IMR-90 (cell line): ENCODE results near the gene ABHD16B.
A peak's percentile ranks its signal among the peaks of the same experiment; 100 is the strongest.

ENCODE experiments used
- BHLHE40 ChIP-seq: fragments of 150-350 bp; IDR thresholded peaks from 2 replicates; pipeline ENCODE4 v1.6.1; 2016; ENCODE audit warnings: mild to moderate bottlenecking, low read depth, low read length
- CEBPB ChIP-seq: IDR thresholded peaks from 2 replicates; pipeline ENCODE4 v1.6.1; 2012; ENCODE audit warnings: low read depth, low read length, improper control_type of control experiment
- FOS ChIP-seq: fragments of 150-350 bp; IDR thresholded peaks from 2 replicates; pipeline ENCODE4 v1.6.1; 2016; ENCODE audit warnings: low read depth, low read length
- MAFK ChIP-seq: IDR thresholded peaks from 2 replicates; pipeline ENCODE4 v1.6.1; 2012; ENCODE audit warnings: low read depth, low read length, improper control_type of control experiment
- MAZ ChIP-seq: IDR thresholded peaks from 2 replicates; pipeline ENCODE4 v1.6.1; 2012; ENCODE audit warnings: low read depth, mild to moderate bottlenecking, low read length, improper control_type of control experiment, moderate library complexity, borderline replicate concordance
- MXI1 ChIP-seq: IDR thresholded peaks from 2 replicates; pipeline ENCODE4 v1.6.1; 2012; ENCODE audit warnings: low read depth, mild to moderate bottlenecking, low read length, moderate library complexity, borderline replicate concordance
- NFE2L2 ChIP-seq: fragments of 150-350 bp; IDR thresholded peaks from 2 replicates; pipeline ENCODE4 v1.6.1; 2016; ENCODE audit warnings: low read depth, mild to moderate bottlenecking, low read length
- POLR2A ChIP-seq: IDR thresholded peaks from 2 replicates; pipeline ENCODE4 v1.6.1; 2012; ENCODE audit warnings: mild to moderate bottlenecking, low read depth, low read length
- RCOR1 ChIP-seq: IDR thresholded peaks from 2 replicates; pipeline ENCODE4 v1.6.1; 2012; ENCODE audit warnings: mild to moderate bottlenecking, low read length, improper control_type of control experiment; ENCODE audit not compliant: insufficient replicate concordance
- RFX5 ChIP-seq: IDR thresholded peaks from 2 replicates; pipeline ENCODE4 v1.8.0; 2012; ENCODE audit warnings: low read depth, mild to moderate bottlenecking, low read length, moderate library complexity
- SMC3 ChIP-seq: fragments of 150-350 bp; IDR thresholded peaks from 2 replicates; pipeline ENCODE4 v1.6.1; 2016; ENCODE audit warnings: low read depth, mild to moderate bottlenecking, antibody characterized with exemption, low read length, moderate library complexity
- TF ChIP-seq, protein P1 (sequence below): fragments of 150-350 bp; IDR thresholded peaks from 2 replicates; pipeline ENCODE4 v1.6.1; 2016; ENCODE audit warnings: low read depth, mild to moderate bottlenecking, low read length, moderate library complexity, borderline replicate concordance
- TF ChIP-seq, protein P2 (sequence below): conservative IDR thresholded peaks from 2 replicates; pipeline ENCODE4 v1.5.1; 2012; ENCODE audit warnings: mild to moderate bottlenecking, low read depth, low read length, improper control_type of control experiment
- TF ChIP-seq, protein P3 (sequence below): fragments of 150-350 bp; IDR thresholded peaks from 2 replicates; pipeline ENCODE4 v1.6.1; 2017; ENCODE audit warnings: mild to moderate bottlenecking, antibody characterized with exemption, low read length, low read depth

DNA sequence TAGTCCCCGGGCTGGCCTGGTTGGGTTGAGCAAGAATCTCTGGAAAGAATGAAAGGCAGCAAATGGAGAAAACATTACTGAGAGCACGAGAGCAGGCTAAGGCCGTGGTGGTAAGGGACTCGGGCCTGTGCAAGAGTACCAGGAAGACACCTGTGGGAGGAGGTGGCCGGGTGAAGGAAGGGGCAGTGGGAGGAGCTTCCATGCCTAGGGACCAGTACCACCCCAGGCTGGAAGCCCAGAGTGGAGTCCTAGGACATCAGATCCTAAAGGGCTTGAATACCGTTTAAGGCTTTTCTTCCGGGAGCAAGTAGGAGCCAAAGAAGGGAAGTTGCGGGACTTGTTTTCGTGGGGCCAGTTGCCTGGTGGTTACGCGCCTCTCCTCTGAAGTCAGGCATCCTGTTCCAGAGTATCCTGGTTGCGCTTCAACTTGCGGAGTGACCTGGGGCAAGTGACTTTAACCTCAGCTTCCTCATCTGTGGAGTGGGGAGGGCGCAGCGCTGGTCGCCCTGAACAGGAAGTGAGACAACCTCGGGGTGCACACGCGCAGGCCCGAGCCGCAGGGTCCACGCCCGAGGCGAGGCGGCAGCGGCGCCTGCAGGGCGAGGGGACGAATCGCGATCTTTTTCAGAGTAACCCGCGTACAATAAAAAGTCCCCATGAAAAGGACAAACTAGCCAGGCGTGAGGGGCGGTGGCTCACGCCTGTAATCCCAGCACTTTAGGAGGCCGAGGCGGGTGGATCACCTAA lies 2.7 kb downstream of the ABHD16B start:
- TF ChIP-seq, protein P1, sequence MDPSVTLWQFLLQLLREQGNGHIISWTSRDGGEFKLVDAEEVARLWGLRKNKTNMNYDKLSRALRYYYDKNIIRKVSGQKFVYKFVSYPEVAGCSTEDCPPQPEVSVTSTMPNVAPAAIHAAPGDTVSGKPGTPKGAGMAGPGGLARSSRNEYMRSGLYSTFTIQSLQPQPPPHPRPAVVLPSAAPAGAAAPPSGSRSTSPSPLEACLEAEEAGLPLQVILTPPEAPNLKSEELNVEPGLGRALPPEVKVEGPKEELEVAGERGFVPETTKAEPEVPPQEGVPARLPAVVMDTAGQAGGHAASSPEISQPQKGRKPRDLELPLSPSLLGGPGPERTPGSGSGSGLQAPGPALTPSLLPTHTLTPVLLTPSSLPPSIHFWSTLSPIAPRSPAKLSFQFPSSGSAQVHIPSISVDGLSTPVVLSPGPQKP = no peak
- TF ChIP-seq, protein P2, sequence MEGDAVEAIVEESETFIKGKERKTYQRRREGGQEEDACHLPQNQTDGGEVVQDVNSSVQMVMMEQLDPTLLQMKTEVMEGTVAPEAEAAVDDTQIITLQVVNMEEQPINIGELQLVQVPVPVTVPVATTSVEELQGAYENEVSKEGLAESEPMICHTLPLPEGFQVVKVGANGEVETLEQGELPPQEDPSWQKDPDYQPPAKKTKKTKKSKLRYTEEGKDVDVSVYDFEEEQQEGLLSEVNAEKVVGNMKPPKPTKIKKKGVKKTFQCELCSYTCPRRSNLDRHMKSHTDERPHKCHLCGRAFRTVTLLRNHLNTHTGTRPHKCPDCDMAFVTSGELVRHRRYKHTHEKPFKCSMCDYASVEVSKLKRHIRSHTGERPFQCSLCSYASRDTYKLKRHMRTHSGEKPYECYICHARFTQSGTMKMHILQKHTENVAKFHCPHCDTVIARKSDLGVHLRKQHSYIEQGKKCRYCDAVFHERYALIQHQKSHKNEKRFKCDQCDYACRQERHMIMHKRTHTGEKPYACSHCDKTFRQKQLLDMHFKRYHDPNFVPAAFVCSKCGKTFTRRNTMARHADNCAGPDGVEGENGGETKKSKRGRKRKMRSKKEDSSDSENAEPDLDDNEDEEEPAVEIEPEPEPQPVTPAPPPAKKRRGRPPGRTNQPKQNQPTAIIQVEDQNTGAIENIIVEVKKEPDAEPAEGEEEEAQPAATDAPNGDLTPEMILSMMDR = peak; percentile 89
- TF ChIP-seq FOS (no peak), MAZ (no peak), POLR2A (no peak; the same call in 1 of the 2 replicates), BHLHE40 (peak; percentile 63; the same call in 1 of the 2 replicates), CEBPB (no peak), RFX5 (no peak), MXI1 (peak; percentile 83), MAFK (no peak), RCOR1 (peak; percentile 28), SMC3 (peak; percentile 78), NFE2L2 (no peak)
- TF ChIP-seq, protein P3, sequence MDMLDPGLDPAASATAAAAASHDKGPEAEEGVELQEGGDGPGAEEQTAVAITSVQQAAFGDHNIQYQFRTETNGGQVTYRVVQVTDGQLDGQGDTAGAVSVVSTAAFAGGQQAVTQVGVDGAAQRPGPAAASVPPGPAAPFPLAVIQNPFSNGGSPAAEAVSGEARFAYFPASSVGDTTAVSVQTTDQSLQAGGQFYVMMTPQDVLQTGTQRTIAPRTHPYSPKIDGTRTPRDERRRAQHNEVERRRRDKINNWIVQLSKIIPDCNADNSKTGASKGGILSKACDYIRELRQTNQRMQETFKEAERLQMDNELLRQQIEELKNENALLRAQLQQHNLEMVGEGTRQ = peak; percentile 7; the same call in 1 of the 2 replicates
